ENCODE measurements around the gene TSPAN5. TPM values are rescaled to one million over a fixed set of nuclear protein-coding genes. Genes with fewer than 3 reads are reported as not detected.

TSPAN5 gene
- total RNA-seq, 2 donors from 2014 or later = 7.4 to 11.8 TPM

DNA sequence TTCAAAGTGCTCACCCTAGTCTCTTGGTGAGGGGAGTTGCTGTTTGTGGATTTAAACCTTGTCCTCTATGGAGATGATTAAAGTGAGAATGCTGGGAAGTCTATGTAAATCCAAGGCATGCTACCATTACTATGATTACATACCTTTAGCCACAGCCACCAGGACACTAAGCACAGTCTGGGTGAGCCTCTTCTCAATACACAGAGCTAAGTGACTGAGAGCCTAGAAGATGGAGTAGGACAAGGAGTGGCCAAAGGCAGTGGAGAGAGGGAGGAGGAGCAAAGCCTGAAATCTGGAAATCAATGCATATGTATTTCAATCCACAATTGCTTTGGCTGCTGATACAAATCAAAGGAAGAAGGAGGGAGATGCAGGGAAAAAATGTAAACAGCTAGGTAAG is 12.7 kb upstream of the TSPAN5 start:
- TF ChIP-seq, protein P1, sequence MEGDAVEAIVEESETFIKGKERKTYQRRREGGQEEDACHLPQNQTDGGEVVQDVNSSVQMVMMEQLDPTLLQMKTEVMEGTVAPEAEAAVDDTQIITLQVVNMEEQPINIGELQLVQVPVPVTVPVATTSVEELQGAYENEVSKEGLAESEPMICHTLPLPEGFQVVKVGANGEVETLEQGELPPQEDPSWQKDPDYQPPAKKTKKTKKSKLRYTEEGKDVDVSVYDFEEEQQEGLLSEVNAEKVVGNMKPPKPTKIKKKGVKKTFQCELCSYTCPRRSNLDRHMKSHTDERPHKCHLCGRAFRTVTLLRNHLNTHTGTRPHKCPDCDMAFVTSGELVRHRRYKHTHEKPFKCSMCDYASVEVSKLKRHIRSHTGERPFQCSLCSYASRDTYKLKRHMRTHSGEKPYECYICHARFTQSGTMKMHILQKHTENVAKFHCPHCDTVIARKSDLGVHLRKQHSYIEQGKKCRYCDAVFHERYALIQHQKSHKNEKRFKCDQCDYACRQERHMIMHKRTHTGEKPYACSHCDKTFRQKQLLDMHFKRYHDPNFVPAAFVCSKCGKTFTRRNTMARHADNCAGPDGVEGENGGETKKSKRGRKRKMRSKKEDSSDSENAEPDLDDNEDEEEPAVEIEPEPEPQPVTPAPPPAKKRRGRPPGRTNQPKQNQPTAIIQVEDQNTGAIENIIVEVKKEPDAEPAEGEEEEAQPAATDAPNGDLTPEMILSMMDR (conservative IDR thresholded peaks at IDR 0.05) = no peak
- Histone ChIP-seq H3K9me3 (ENCODE audit: control insufficient read depth, low read length) (no peaks in the 10 kb centered on the region), H3K27me3 (ENCODE audit: control insufficient read depth, insufficient read depth, low read length, poor library complexity, severe bottlenecking) (peaks cover 17% of the 10 kb centered on the region), H3K36me3 (ENCODE audit: control insufficient read depth, insufficient read depth, low read length) (no peaks in the 10 kb centered on the region), H3K4me1 (ENCODE audit: control insufficient read depth, insufficient read depth, low read length) (peaks cover 10% of the 10 kb centered on the region), H3K9ac (ENCODE audit: extremely low read depth, low read length, poor library complexity, severe bottlenecking) (no peak overlapping the region), H3K4me3 (ENCODE audit: low read length) (no peak overlapping the region), H3K27ac (ENCODE audit: low read depth, low read length) (no peak overlapping the region)
- Mint-ChIP-seq H3K9me3 (peaks cover 3% of the 10 kb centered on the region), H3K4me3 (no peak overlapping the region), H3K36me3 (ENCODE audit: low read depth) (no peaks in the 10 kb centered on the region), H3K27ac (no peak overlapping the region), H3K27me3 (ENCODE audit: insufficient read depth) (peaks cover 15% of the 10 kb centered on the region), H3K4me1 (peaks cover 23% of the 10 kb centered on the region)
- DNase-seq = no peak

DNA sequence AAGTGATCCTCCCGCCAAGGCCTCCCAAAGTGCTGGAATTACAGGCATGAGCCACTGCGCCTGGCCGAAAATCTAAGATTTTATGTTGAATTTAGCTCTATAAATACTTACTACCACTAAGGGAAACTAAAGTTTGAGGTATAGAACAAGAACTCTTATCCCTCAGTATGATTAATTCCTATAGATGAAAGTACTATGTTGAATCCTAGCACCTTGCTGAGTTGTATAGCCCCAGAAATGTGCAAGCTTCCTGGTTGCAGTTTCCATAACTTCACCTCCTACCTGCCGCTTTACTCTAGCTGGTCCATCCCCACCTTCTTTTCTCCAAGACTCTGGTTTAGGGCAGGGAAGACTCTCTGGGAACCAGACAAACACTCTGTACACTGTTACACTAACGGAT is 11.8 kb upstream of the TSPAN5 start:
- Mint-ChIP-seq H3K27ac (no peak overlapping the region), H3K9me3 (peaks cover 12% of the 10 kb centered on the region), H3K36me3 (ENCODE audit: low read depth) (no peaks in the 10 kb centered on the region), H3K27me3 (ENCODE audit: insufficient read depth) (peaks cover 15% of the 10 kb centered on the region), H3K4me1 (peaks cover 23% of the 10 kb centered on the region), H3K4me3 (no peak overlapping the region)
- H3K9ac ChIP-seq (ENCODE audit: extremely low read depth, low read length, poor library complexity, severe bottlenecking) = no peak overlapping the region
- no peak overlapping the region for H3K27ac ChIP-seq (ENCODE audit: low read depth, low read length)
- WGBS, 2 experiments (ENCODE audit: insufficient coverage in 1 of 2, insufficient read length in 1 of 2) = 93 to 100% methylated on average over 1 to 3 of the region's 5 CpGs
- H3K4me1 ChIP-seq (ENCODE audit: control insufficient read depth, insufficient read depth, low read length) = peaks cover 10% of the 10 kb centered on the region
- H3K4me3 ChIP-seq (ENCODE audit: low read length) = no peak overlapping the region
- peaks cover 17% of the 10 kb centered on the region for H3K27me3 ChIP-seq (ENCODE audit: control insufficient read depth, insufficient read depth, low read length, poor library complexity, severe bottlenecking)
- peaks cover 8% of the 10 kb centered on the region for H3K9me3 ChIP-seq (ENCODE audit: control insufficient read depth, low read length)
- DNase-seq = no peak
- TF ChIP-seq, protein P1 (conservative IDR thresholded peaks at IDR 0.05) = no peak
- H3K36me3 ChIP-seq (ENCODE audit: control insufficient read depth, insufficient read depth, low read length) = no peaks in the 10 kb centered on the region

DNA sequence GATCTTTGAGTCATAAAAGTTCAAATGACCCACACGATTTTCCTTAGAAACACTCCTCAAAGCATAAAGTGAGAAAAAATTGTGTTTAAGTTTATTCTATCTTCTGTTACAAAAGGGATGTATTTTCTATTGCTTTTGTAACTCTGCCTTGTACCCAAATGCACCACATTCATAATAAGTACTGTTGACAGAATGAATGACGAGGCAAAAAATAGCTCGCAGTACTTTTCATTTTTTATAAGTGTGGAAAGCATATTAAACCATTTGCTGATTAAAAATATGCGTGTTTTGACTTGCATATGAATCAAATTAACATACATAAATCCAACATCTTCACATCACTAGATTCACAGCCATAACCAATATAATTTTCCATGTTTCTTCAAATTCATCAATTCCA is 11.2 kb upstream of the TSPAN5 start:
- no peak overlapping the region for H3K27ac Mint-ChIP-seq
- no peak overlapping the region for H3K4me3 Mint-ChIP-seq
- no peaks in the 10 kb centered on the region for H3K36me3 Mint-ChIP-seq (ENCODE audit: low read depth)
- TF ChIP-seq, protein P1 (conservative IDR thresholded peaks at IDR 0.05) = no peak
- H3K9ac ChIP-seq (ENCODE audit: extremely low read depth, low read length, poor library complexity, severe bottlenecking) = no peak overlapping the region
- H3K27me3 Mint-ChIP-seq (ENCODE audit: insufficient read depth) = peaks cover 15% of the 10 kb centered on the region
- peaks cover 21% of the 10 kb centered on the region for H3K4me1 Mint-ChIP-seq
- H3K27me3 ChIP-seq (ENCODE audit: control insufficient read depth, insufficient read depth, low read length, poor library complexity, severe bottlenecking) = peaks cover 17% of the 10 kb centered on the region
- no peaks in the 10 kb centered on the region for H3K36me3 ChIP-seq (ENCODE audit: control insufficient read depth, insufficient read depth, low read length)
- peaks cover 14% of the 10 kb centered on the region for H3K9me3 ChIP-seq (ENCODE audit: control insufficient read depth, low read length)
- no peak overlapping the region for H3K27ac ChIP-seq (ENCODE audit: low read depth, low read length)
- peaks cover 10% of the 10 kb centered on the region for H3K4me1 ChIP-seq (ENCODE audit: control insufficient read depth, insufficient read depth, low read length)
- no peak overlapping the region for H3K4me3 ChIP-seq (ENCODE audit: low read length)
- DNase-seq = no peak
- 93 to 100% methylated on average over 1 to 4 of the region's 4 CpGs for WGBS, 2 experiments (ENCODE audit: insufficient coverage in 1 of 2, insufficient read length in 1 of 2)
- peaks cover 18% of the 10 kb centered on the region for H3K9me3 Mint-ChIP-seq

Measured in endodermal cell (in vitro differentiated cells).